Endodermal cell (in vitro differentiated cells): Measurements from ENCODE around the gene HOGA1. TPM values are rescaled to one million over a fixed set of nuclear protein-coding genes. Genes with fewer than 3 reads are reported as not detected.

Experiments used
- DNase-seq: peaks from one replicate; pipeline ENCODE4 v3.0.0-alpha.2; 2017
- H3K27ac ChIP-seq: 2 replicates; pipeline ENCODE4 v1.5.1; 2013; ENCODE audit warnings: mild to moderate bottlenecking, low read depth, low read length, moderate library complexity
- H3K27me3 ChIP-seq: 2 replicates; pipeline ENCODE4 v1.6.1; 2013; ENCODE audit warnings: mild to moderate bottlenecking, low read length, moderate library complexity; ENCODE audit not compliant: insufficient read depth, control insufficient read depth, poor library complexity, severe bottlenecking
- H3K36me3 ChIP-seq: 2 replicates; pipeline ENCODE4 v1.7.0; 2013; ENCODE audit warnings: mild to moderate bottlenecking, low read length, moderate library complexity; ENCODE audit not compliant: control insufficient read depth, insufficient read depth
- H3K4me1 ChIP-seq: one replicate; pipeline ENCODE4 v1.7.0; 2013; ENCODE audit warnings: low read length; ENCODE audit not compliant: control insufficient read depth, insufficient read depth
- H3K4me3 ChIP-seq: 2 replicates; pipeline ENCODE4 v1.5.1; 2013; ENCODE audit warnings: mild to moderate bottlenecking, low read length, moderate library complexity
- H3K9ac ChIP-seq: 2 replicates; pipeline ENCODE4 v1.6.1; 2013; ENCODE audit warnings: mild to moderate bottlenecking, low read length, moderate library complexity; ENCODE audit not compliant: poor library complexity, severe bottlenecking; ENCODE audit errors: extremely low read depth
- H3K9me3 ChIP-seq: 2 replicates; pipeline ENCODE4 v1.6.1; 2013; ENCODE audit warnings: mild to moderate bottlenecking, low read length, moderate library complexity; ENCODE audit not compliant: control insufficient read depth
- H3K27ac Mint-ChIP-seq: 2 replicates; pipeline ENCODE4 v1.8.0; 2020; ENCODE audit warnings: mixed read lengths
- H3K27me3 Mint-ChIP-seq: 2 replicates; pipeline ENCODE4 v1.8.0; 2021; ENCODE audit warnings: mild to moderate bottlenecking, mixed read lengths; ENCODE audit not compliant: insufficient read depth
- H3K36me3 Mint-ChIP-seq: 2 replicates; pipeline ENCODE4 v1.8.0; 2020; ENCODE audit warnings: low read depth, mixed read lengths
- H3K4me1 Mint-ChIP-seq: 2 replicates; pipeline ENCODE4 v1.8.0; 2020; ENCODE audit warnings: mixed read lengths
- H3K4me3 Mint-ChIP-seq: 2 replicates; pipeline ENCODE4 v1.8.0; 2020; ENCODE audit warnings: mild to moderate bottlenecking, moderate library complexity, mixed read lengths
- H3K9me3 Mint-ChIP-seq: 2 replicates; pipeline ENCODE4 v1.8.0; 2020; ENCODE audit warnings: mild to moderate bottlenecking, mixed read lengths
- whole genome bisulfite sequencing, 2 experiments: methylation state at CpG; one replicate each; pipeline versions ENCODE4 v1.1.5 to v1.1.7; 2013; ENCODE audit warnings: missing lambda C conversion rate in 2 of 2, mixed read lengths in 1 of 2; ENCODE audit not compliant: insufficient coverage in 1 of 2, insufficient read length in 1 of 2; 5-methylcytosine and 5-hydroxymethylcytosine counted together
- total RNA-seq, 2 donors: library from RNA; stranded (reverse); fragmentation: NEBNext Ultra II Directional in 1 of 2; extraction: Animal tissue kit (Norgen Biotek cat#: 25700) in 1 of 2; gene quantifications; 2 replicates in 1 of 2; 3 replicates in 1 of 2; pipeline ENCODE4 v1.2.1, GENCODE V29; 2021
- TF ChIP-seq, protein P1 (sequence below): fragments of 200-600 bp; sonication (generic); conservative IDR thresholded peaks from 2 replicates; pipeline ENCODE4 v1.5.0; 2021; ENCODE audit warnings: antibody characterized with exemption, mild to moderate bottlenecking

HOGA1 gene
- total RNA-seq, 2 donors from 2014 or later, result 0.15 to 1.7 TPM

DNA sequence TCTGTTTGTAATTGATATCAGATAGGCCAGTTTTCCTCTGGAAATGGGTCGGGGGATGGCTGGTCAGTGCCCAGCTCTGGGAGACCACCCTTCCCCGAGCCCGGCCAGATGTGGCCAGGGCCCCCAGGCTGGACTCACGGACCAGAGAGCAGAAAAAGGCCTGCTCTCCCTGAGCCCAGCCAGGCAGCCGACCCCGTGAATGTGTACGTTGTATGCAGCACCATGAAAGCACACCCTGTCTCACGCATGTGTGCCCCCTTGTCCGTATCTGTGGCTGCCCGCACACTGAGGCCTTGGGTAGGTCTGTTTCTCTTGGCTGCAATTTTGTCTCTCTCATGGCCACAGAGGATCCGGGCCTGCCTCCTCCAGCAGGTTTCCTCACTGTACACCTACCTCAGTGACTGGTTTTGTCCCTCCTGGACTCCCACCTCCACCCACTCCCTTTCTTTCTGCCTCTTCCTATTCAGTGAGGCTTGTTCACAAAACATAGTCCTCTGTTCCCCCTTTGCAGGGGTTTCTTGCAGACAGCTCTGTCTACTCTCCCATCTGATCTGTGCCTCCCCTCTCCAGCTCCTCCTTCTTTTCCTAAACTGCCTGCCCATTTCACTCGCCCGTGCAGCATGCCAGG lies 35.2 kb upstream of the HOGA1 start:
- Mint-ChIP-seq H3K36me3 (no peaks in the 10 kb centered on the region), H3K4me3 (no peak overlapping the region), H3K9me3 (no peaks in the 10 kb centered on the region), H3K4me1 (peaks cover 20% of the 10 kb centered on the region), H3K27me3 (no peaks in the 10 kb centered on the region), H3K27ac (no peak overlapping the region)
- Histone ChIP-seq H3K9me3 (no peaks in the 10 kb centered on the region), H3K9ac (no peak overlapping the region), H3K27me3 (no peaks in the 10 kb centered on the region), H3K4me3 (no peak overlapping the region), H3K36me3 (no peaks in the 10 kb centered on the region), H3K27ac (peak overlapping the region; percentile 66), H3K4me1 (peaks cover 5% of the 10 kb centered on the region)
- DNase-seq, result no peak
- TF ChIP-seq, protein P1, sequence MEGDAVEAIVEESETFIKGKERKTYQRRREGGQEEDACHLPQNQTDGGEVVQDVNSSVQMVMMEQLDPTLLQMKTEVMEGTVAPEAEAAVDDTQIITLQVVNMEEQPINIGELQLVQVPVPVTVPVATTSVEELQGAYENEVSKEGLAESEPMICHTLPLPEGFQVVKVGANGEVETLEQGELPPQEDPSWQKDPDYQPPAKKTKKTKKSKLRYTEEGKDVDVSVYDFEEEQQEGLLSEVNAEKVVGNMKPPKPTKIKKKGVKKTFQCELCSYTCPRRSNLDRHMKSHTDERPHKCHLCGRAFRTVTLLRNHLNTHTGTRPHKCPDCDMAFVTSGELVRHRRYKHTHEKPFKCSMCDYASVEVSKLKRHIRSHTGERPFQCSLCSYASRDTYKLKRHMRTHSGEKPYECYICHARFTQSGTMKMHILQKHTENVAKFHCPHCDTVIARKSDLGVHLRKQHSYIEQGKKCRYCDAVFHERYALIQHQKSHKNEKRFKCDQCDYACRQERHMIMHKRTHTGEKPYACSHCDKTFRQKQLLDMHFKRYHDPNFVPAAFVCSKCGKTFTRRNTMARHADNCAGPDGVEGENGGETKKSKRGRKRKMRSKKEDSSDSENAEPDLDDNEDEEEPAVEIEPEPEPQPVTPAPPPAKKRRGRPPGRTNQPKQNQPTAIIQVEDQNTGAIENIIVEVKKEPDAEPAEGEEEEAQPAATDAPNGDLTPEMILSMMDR, result no peak
- 91% methylated on average over 12 to 13 of the region's 13 CpGs for whole genome bisulfite sequencing, 2 experiments

- TF ChIP-seq, protein P1, result no peak
- H3K4me3 Mint-ChIP-seq, result no peak overlapping the region
- H3K9me3 Mint-ChIP-seq, result peaks cover 2% of the 10 kb centered on the region
- peaks cover 20% of the 10 kb centered on the region for H3K4me1 Mint-ChIP-seq
- peak overlapping the region; percentile 77 for H3K27ac Mint-ChIP-seq
- Histone ChIP-seq H3K4me3 (no peak overlapping the region), H3K9me3 (peaks cover 4% of the 10 kb centered on the region), H3K27me3 (no peaks in the 10 kb centered on the region), H3K4me1 (peaks cover 5% of the 10 kb centered on the region), H3K9ac (no peak overlapping the region), H3K36me3 (no peaks in the 10 kb centered on the region), H3K27ac (peak overlapping the region; percentile 87)
- H3K36me3 Mint-ChIP-seq, result peaks cover 1% of the 10 kb centered on the region
- peak; percentile 79 for DNase-seq
- no peaks in the 10 kb centered on the region for H3K27me3 Mint-ChIP-seq
- 70 to 72% methylated on average over 5 to 13 of the region's 13 CpGs for WGBS, 2 experiments
Measured at GRCh38 chr10:97549587-97550322, 34.4 kb upstream of the HOGA1 start.

GRCh38 chr10:97550336-97551149 lies 33.6 kb upstream of the HOGA1 start:
- H3K4me3 Mint-ChIP-seq, result no peak overlapping the region
- Histone ChIP-seq H3K36me3 (no peaks in the 10 kb centered on the region), H3K4me3 (no peak overlapping the region), H3K9ac (no peak overlapping the region), H3K27me3 (no peaks in the 10 kb centered on the region), H3K9me3 (peaks cover 11% of the 10 kb centered on the region), H3K27ac (peak overlapping the region; percentile 87), H3K4me1 (peaks cover 5% of the 10 kb centered on the region)
- H3K27me3 Mint-ChIP-seq, result no peaks in the 10 kb centered on the region
- peak; percentile 83 for DNase-seq
- H3K4me1 Mint-ChIP-seq, result peaks cover 20% of the 10 kb centered on the region
- 40 to 61% methylated on average over 8 to 10 of the region's 10 CpGs for WGBS, 2 experiments
- peaks cover 8% of the 10 kb centered on the region for H3K9me3 Mint-ChIP-seq
- H3K27ac Mint-ChIP-seq, result peak overlapping the region; percentile 50
- TF ChIP-seq, protein P1, result peak; percentile 19
- H3K36me3 Mint-ChIP-seq, result peaks cover 3% of the 10 kb centered on the region
